ENCODE measurements around the gene UBC. TPM values are rescaled to one million over a fixed set of nuclear protein-coding genes. Genes with fewer than 3 reads are reported as not detected.
A peak's percentile ranks its signal among the peaks of the same experiment; 100 is the strongest.
"Not testable (repeated sequence)": the region's sequence is repeated elsewhere in the genome, so short reads cannot be mapped to it uniquely, and the experiment has no call there.

Gene UBC
- total RNA-seq, 4 donors from 2014 or later = 1,267 to 2,383 (median 1,576) TPM

- Histone ChIP-seq H3K27me3 (peaks cover 0 to 5% (median 0%) of the 10 kb centered on the region in 4 donors), H3K36me3 (peaks cover 2 to 23% (median 14%) of the 10 kb centered on the region in 4 donors), H3K4me3 (peak overlapping the region; percentile 82 to 96 (median 90)), H3K27ac (replicated peaks in 1 of 4) (peak overlapping the region; percentile 99 to 100 (median 100)), H3K4me1 (peaks cover 45 to 71% (median 63%) of the 10 kb centered on the region in 4 donors), H3K9me3 (peaks cover 0 to 3% (median 0%) of the 10 kb centered on the region in 4 donors)
- TF ChIP-seq POLR2A (IDR thresholded peaks at IDR 0.05; ENCODE audit: low read depth) (no peak), POLR2AphosphoS5 (IDR thresholded peaks at IDR 0.05) (peak in 1 of 2 donors; percentile 98)
- intact Hi-C loops (cut with DNase I) = loop anchor here (10.0 kb wide), 1 partner anchor 532 kb away; no protein-coding TSS in a partner anchor
- 8% methylated on average over 5 of the region's 5 CpGs for WGBS
- DNase-seq (ENCODE audit: extremely low spot score) = no peak
Measured at GRCh38 chr12:124916374-124917134, 2.1 kb upstream of the UBC start.

GRCh38 chr12:124915239-124916236 is 1.1 kb upstream of the UBC start:
- intact Hi-C loops (cut with DNase I) = loop anchor here (10.0 kb wide), 1 partner anchor 531 kb away; no protein-coding TSS in a partner anchor
- H3K4me1 ChIP-seq = peaks cover 44 to 71% (median 63%) of the 10 kb centered on the region in 4 donors
- no peak for DNase-seq (ENCODE audit: extremely low spot score)
- H3K9me3 ChIP-seq = peaks cover 0 to 3% (median 0%) of the 10 kb centered on the region in 4 donors
- peaks cover 0 to 5% (median 0%) of the 10 kb centered on the region in 4 donors for H3K27me3 ChIP-seq
- no peak for TF ChIP-seq POLR2AphosphoS5 (IDR thresholded peaks at IDR 0.05)
- TF ChIP-seq, protein P1, sequence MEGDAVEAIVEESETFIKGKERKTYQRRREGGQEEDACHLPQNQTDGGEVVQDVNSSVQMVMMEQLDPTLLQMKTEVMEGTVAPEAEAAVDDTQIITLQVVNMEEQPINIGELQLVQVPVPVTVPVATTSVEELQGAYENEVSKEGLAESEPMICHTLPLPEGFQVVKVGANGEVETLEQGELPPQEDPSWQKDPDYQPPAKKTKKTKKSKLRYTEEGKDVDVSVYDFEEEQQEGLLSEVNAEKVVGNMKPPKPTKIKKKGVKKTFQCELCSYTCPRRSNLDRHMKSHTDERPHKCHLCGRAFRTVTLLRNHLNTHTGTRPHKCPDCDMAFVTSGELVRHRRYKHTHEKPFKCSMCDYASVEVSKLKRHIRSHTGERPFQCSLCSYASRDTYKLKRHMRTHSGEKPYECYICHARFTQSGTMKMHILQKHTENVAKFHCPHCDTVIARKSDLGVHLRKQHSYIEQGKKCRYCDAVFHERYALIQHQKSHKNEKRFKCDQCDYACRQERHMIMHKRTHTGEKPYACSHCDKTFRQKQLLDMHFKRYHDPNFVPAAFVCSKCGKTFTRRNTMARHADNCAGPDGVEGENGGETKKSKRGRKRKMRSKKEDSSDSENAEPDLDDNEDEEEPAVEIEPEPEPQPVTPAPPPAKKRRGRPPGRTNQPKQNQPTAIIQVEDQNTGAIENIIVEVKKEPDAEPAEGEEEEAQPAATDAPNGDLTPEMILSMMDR (IDR thresholded peaks at IDR 0.05) = no peak
- H3K4me3 ChIP-seq = peak overlapping the region; percentile 82 to 96 (median 90)
- peaks cover 13 to 33% (median 24%) of the 10 kb centered on the region in 4 donors for H3K36me3 ChIP-seq
- H3K27ac ChIP-seq (replicated peaks in 1 of 4) = peak overlapping the region; percentile 99 to 100 (median 100)
- 25% methylated on average over 11 of the region's 21 CpGs for WGBS

- DNase-seq (ENCODE audit: extremely low spot score) = peak; percentile 95
Measured at GRCh38 chr12:124913474-124914391, 717 bp downstream of the UBC start.

DNA sequence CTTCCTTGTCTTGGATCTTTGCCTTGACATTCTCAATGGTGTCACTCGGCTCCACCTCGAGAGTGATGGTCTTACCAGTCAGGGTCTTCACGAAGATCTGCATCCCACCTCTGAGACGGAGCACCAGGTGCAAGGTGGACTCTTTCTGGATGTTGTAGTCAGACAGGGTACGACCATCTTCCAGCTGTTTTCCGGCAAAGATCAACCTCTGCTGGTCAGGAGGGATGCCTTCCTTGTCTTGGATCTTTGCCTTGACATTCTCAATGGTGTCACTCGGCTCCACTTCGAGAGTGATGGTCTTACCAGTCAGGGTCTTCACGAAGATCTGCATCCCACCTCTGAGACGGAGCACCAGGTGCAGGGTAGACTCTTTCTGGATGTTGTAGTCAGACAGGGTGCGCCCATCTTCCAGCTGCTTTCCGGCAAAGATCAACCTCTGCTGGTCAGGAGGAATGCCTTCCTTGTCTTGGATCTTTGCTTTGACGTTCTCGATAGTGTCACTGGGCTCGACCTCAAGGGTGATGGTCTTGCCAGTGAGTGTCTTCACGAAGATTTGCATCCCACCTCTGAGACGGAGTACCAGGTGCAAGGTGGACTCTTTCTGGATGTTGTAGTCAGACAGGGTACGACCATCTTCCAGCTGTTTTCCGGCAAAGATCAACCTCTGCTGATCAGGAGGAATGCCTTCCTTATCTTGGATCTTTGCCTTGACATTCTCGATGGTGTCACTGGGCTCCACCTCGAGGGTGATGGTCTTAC is 1.7 kb downstream of the UBC start:
- intact Hi-C loops (cut with DNase I) = loop anchor here (10.0 kb wide), 1 partner anchor 528 kb away; no protein-coding TSS in a partner anchor
- Histone ChIP-seq H3K27ac (replicated peaks in 1 of 4) (peak overlapping the region; percentile 99 to 100 (median 100)), H3K4me3 (peak overlapping the region; percentile 82 to 96 (median 90)), H3K4me1 (peaks cover 25 to 61% (median 54%) of the 10 kb centered on the region in 4 donors), H3K36me3 (peaks cover 13 to 36% (median 26%) of the 10 kb centered on the region in 4 donors)
- not testable (repeated sequence) for H3K27me3 ChIP-seq; H3K9me3 ChIP-seq; DNase-seq (ENCODE audit: extremely low spot score)
- TF ChIP-seq POLR2AphosphoS5 (IDR thresholded peaks at IDR 0.05) = peak in 1 of 2 donors; percentile 60
- WGBS = 38% methylated on average over 10 of the region's 21 CpGs

More at GRCh38 chr12:124913474-124914391, 717 bp downstream of the UBC start:
- WGBS = 16% methylated on average over 19 of the region's 46 CpGs
- H3K4me1 ChIP-seq = peaks cover 35 to 71% (median 63%) of the 10 kb centered on the region in 4 donors
- TF ChIP-seq, protein P1 (IDR thresholded peaks at IDR 0.05) = peak; percentile 49 to 64 (median 60)
- TF ChIP-seq EP300 (IDR thresholded peaks at IDR 0.05) = no peak
- TF ChIP-seq POLR2AphosphoS5 (IDR thresholded peaks at IDR 0.05) = peak in 1 of 2 donors; percentile 41
- no peak for TF ChIP-seq POLR2A (IDR thresholded peaks at IDR 0.05; ENCODE audit: low read depth)
- peak overlapping the region; percentile 82 to 96 (median 90) for H3K4me3 ChIP-seq
- peaks cover 0 to 3% (median 0%) of the 10 kb centered on the region in 4 donors for H3K9me3 ChIP-seq
- peaks cover 0 to 5% (median 0%) of the 10 kb centered on the region in 4 donors for H3K27me3 ChIP-seq
- peaks cover 13 to 36% (median 26%) of the 10 kb centered on the region in 4 donors for H3K36me3 ChIP-seq
- intact Hi-C loops (cut with DNase I) = loop anchor here (10.0 kb wide), 1 partner anchor 529 kb away; no protein-coding TSS in a partner anchor
- H3K27ac ChIP-seq (replicated peaks in 1 of 4) = peak overlapping the region; percentile 99 to 100 (median 100)

DNA sequence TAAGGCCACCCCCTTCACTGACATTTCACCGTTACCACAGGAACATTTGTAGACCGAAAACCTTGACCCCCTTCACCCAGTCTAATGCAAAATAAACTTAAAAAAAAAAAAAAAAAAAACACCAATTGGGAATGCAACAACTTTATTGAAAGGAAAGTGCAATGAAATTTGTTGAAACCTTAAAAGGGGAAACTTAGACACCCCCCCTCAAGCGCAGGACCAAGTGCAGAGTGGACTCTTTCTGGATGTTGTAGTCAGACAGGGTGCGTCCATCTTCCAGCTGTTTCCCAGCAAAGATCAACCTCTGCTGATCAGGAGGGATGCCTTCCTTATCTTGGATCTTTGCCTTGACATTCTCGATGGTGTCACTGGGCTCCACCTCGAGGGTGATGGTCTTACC is 2.9 kb downstream of the UBC start:
- H3K36me3 ChIP-seq = peaks cover 13 to 36% (median 26%) of the 10 kb centered on the region in 4 donors
- 70% methylated on average over 6 of the region's 6 CpGs for WGBS
- H3K4me1 ChIP-seq = peaks cover 24 to 61% (median 52%) of the 10 kb centered on the region in 4 donors
- peak overlapping the region; percentile 37 to 55 (median 40) for H3K4me3 ChIP-seq
- H3K9me3 ChIP-seq; DNase-seq (ENCODE audit: extremely low spot score); H3K27me3 ChIP-seq: not testable (repeated sequence)
- intact Hi-C loops (cut with DNase I) = loop anchor here (10.0 kb wide), 1 partner anchor 527 kb away; no protein-coding TSS in a partner anchor
- H3K27ac ChIP-seq (replicated peaks in 1 of 4) = peak overlapping the region; percentile 70 to 80 (median 73)

All from esophagus muscularis mucosa (tissue), 4 donors.